Endothelial cell of umbilical vein (primary cell): Measurements from ENCODE around the gene ITIH4. TPM values are rescaled to one million over a fixed set of nuclear protein-coding genes. Genes with fewer than 3 reads are reported as not detected.

ENCODE experiments used
- BruUV-seq: library from RNA; stranded (reverse); fragments of 400-500 nt; replicated peaks from 2 replicates; lab custom pipeline; 2021; lab: Mats Ljungman, UMichigan
- CTCF ChIA-PET: fragments of 300-600, 350-600 bp; sonication (Branson Sonifier 250); formaldehyde crosslinking; loops from one replicate; lab custom pipeline; 2021; ENCODE audit warnings: antibody characterized with exemption, inconsistent platforms; lab: Charles Lee
- POLR2A ChIA-PET: fragments of 300-600, 350-600 bp; sonication (Branson Sonifier 250); formaldehyde crosslinking; loops from one replicate; lab custom pipeline; 2021; ENCODE audit warnings: antibody characterized with exemption, inconsistent platforms; lab: Charles Lee
- DNase-seq: peaks from one replicate; pipeline ENCODE4 v3.0.0-alpha.2; 2011; ENCODE audit warnings: low read depth, low spot score
- FAIRE-seq: peaks from 2 replicates; lab custom pipeline; 2011; peaks lifted over from hg19 to GRCh38; lab: Jason Lieb, UNC
- H2AFZ ChIP-seq: 2 replicates; pipeline ENCODE4 v1.6.0; 2012; ENCODE audit warnings: low read depth, low read length, control low read depth, inconsistent platforms
- H3K27ac ChIP-seq: 2 replicates; pipeline ENCODE4 v1.5.1; 2011; ENCODE audit warnings: low read depth, mild to moderate bottlenecking, control low read depth, low read length, moderate library complexity; ENCODE audit not compliant: insufficient read depth
- H3K27me3 ChIP-seq, 2 experiments: 2 replicates each; pipeline versions ENCODE4 v1.6.0 to v1.6.1; 2011; ENCODE audit warnings: low read length in 2 of 2, mixed read lengths in 1 of 2; ENCODE audit not compliant: control insufficient read depth in 2 of 2, insufficient read depth in 2 of 2
- H3K36me3 ChIP-seq, 2 experiments: 2 replicates in 1 of 2; 3 replicates in 1 of 2; pipeline ENCODE4 v1.5.1; 2011; ENCODE audit warnings: low read length in 2 of 2, mild to moderate bottlenecking in 1 of 2, moderate library complexity in 1 of 2; ENCODE audit not compliant: control insufficient read depth in 2 of 2, insufficient read depth in 2 of 2; ENCODE audit errors: extremely low read depth in 1 of 2
- H3K4me1 ChIP-seq: 3 replicates; pipeline ENCODE4 v1.5.1; 2011; ENCODE audit warnings: mild to moderate bottlenecking, low read length; ENCODE audit not compliant: control insufficient read depth, insufficient read depth; ENCODE audit errors: extremely low read depth
- H3K4me2 ChIP-seq: 2 replicates; pipeline ENCODE4 v1.6.1; 2011; ENCODE audit warnings: low read length, control low read depth, mixed read lengths; ENCODE audit not compliant: insufficient read depth
- H3K4me3 ChIP-seq, 3 experiments: fragments of 200-600 bp in 1 of 3; sonication (generic), shearing (Covaris generic) in 1 of 3; replicated peaks in 1 of 3; 2 replicates each; pipeline ENCODE4 v1.5.1; 2011 to 2016; ENCODE audit warnings: control low read depth in 3 of 3, low read length in 3 of 3, mild to moderate bottlenecking in 2 of 3, inconsistent platforms in 1 of 3, low read depth in 1 of 3, moderate library complexity in 1 of 3; ENCODE audit not compliant: insufficient read depth in 1 of 3
- H3K79me2 ChIP-seq: 2 replicates; pipeline ENCODE4 v1.6.0; 2012; ENCODE audit warnings: low read length, inconsistent platforms; ENCODE audit not compliant: control insufficient read depth, insufficient read depth
- H3K9ac ChIP-seq: replicated peaks from 2 replicates; pipeline ENCODE3; 2011; ENCODE audit warnings: low read length, control low read depth; ENCODE audit not compliant: insufficient read depth; ENCODE audit errors: extremely low read depth
- H3K9me1 ChIP-seq: replicated peaks from 3 replicates; pipeline ENCODE4 v1.6.0; 2011; ENCODE audit warnings: mild to moderate bottlenecking, low read length; ENCODE audit not compliant: control insufficient read depth, insufficient read depth; ENCODE audit errors: extremely low read depth
- H3K9me3 ChIP-seq: replicated peaks from 2 replicates; pipeline ENCODE4 v1.5.1; 2012; ENCODE audit warnings: low read length, inconsistent platforms; ENCODE audit not compliant: control insufficient read depth, insufficient read depth
- H4K20me1 ChIP-seq: replicated peaks from 2 replicates; pipeline ENCODE3; 2011; ENCODE audit warnings: mild to moderate bottlenecking, low read length; ENCODE audit not compliant: control insufficient read depth, insufficient read depth; ENCODE audit errors: extremely low read depth
- EZH2 ChIP-seq: IDR thresholded peaks from 2 replicates; pipeline ENCODE4 v1.6.1; 2012; ENCODE audit warnings: borderline replicate concordance, low read depth, mild to moderate bottlenecking, moderate library complexity, low read length, inconsistent platforms; ENCODE audit not compliant: severe bottlenecking
- FOS ChIP-seq: IDR thresholded peaks from 2 replicates; pipeline ENCODE4 v1.6.1; 2011; ENCODE audit warnings: mild to moderate bottlenecking, low read length, moderate library complexity, borderline replicate concordance; ENCODE audit not compliant: insufficient read depth
- JUN ChIP-seq: IDR thresholded peaks from 2 replicates; pipeline ENCODE4 v1.6.1; 2011; ENCODE audit warnings: borderline replicate concordance, low read depth; ENCODE audit not compliant: insufficient read length, insufficient read depth
- MAX ChIP-seq: IDR thresholded peaks from 2 replicates; pipeline ENCODE4 v1.6.1; 2011; ENCODE audit not compliant: insufficient read depth, insufficient read length
- POLR2A ChIP-seq: IDR thresholded peaks from 2 replicates; pipeline ENCODE4 v1.6.1; 2012; ENCODE audit warnings: low read depth, mild to moderate bottlenecking, control low read depth, low read length
- dilution Hi-C: fragments of 300-500 bp; cut with MboI; formaldehyde crosslinking; loops from one replicate; pipeline ENCODE4 v1.15.0; 2019; ENCODE audit warnings: low sequenced_read_pairs; ENCODE audit not compliant: extremely low pct_ligation_motif_present
- intact Hi-C: fragments of 100-400 bp; cut with micrococcal nuclease; formaldehyde crosslinking; loops from one replicate; pipeline ENCODE4 v1.10.0; 2022
- polyA plus RNA-seq, 4 experiments: library from polyadenylated mRNA; depleted of rRNA in 3 of 4; stranded (reverse) in 3 of 4; unstranded in 1 of 4; fragments of >200 nt; gene quantifications; 2 replicates each; pipeline versions ENCODE4 v1.2.1 to v1.2.3, GENCODE V29; 2011 to 2012; ENCODE audit warnings: missing spikeins in 1 of 4
- total RNA-seq: library from RNA; stranded (reverse); gene quantifications from 2 replicates; pipeline ENCODE4 v1.2.3, GENCODE V29; 2021

Gene ITIH4
- total and polyA plus RNA-seq, 2 donors (not counting 3 experiments of a cell fraction or from before 2014, with no cell fraction given), result 0.17 to 2.4 TPM

- no peak overlapping the region for H3K27ac ChIP-seq
- DNase-seq, result no peak
- H3K9me1 ChIP-seq, result no peaks in the 10 kb centered on the region
- intact Hi-C loops (no loop called here), dilution Hi-C loops (no loop called here)
- no peak overlapping the region for H3K4me2 ChIP-seq
- no peak overlapping the region for H3K4me3 ChIP-seq
- no TSS peak for BruUV-seq
- H3K4me1 ChIP-seq, result no peaks in the 10 kb centered on the region
- ChIA-PET CTCF (interaction anchor here (1.7 kb wide), 1 partner anchor 11 kb away, joined by 5 read pairs; no protein-coding TSS in a partner anchor), POLR2A (no interaction called here)
- no peaks in the 10 kb centered on the region for H3K79me2 ChIP-seq
- H3K9ac ChIP-seq, result no peak overlapping the region
- no peaks in the 10 kb centered on the region for H3K36me3 ChIP-seq
- no peak overlapping the region for H2AFZ ChIP-seq
- H4K20me1 ChIP-seq, result no peaks in the 10 kb centered on the region
- no peak for TF ChIP-seq EZH2
- TF ChIP-seq MAX, result no peak
- no peak for FAIRE-seq
- H3K27me3 ChIP-seq, result no peaks in the 10 kb centered on the region
- no peaks in the 10 kb centered on the region for H3K9me3 ChIP-seq
Observed at GRCh38 chr3:52787672-52788625, 42.5 kb downstream of the ITIH4 start.

- no peaks in the 10 kb centered on the region for H3K4me1 ChIP-seq
- BruUV-seq, result no TSS peak
- no peak overlapping the region for H3K4me2 ChIP-seq
- no peaks in the 10 kb centered on the region for H3K36me3 ChIP-seq
- FAIRE-seq, result no peak
- TF ChIP-seq JUN, result no peak
- TF ChIP-seq FOS, result no peak
- no peak for TF ChIP-seq POLR2A
- no peak for TF ChIP-seq MAX
- no peak for DNase-seq
- no peak overlapping the region for H2AFZ ChIP-seq
- ChIA-PET CTCF (interaction anchor here (1.1 to 1.7 kb wide), 2 partner anchors 12 to 13 kb away, joined by 3 to 5 read pairs; no protein-coding TSS in a partner anchor), POLR2A (no interaction called here)
- no peak overlapping the region for H3K4me3 ChIP-seq
- H3K9me1 ChIP-seq, result no peaks in the 10 kb centered on the region
- H3K27me3 ChIP-seq, result peaks cover 0 to under 1% of the 10 kb centered on the region in 2 experiments
- H3K9me3 ChIP-seq, result no peaks in the 10 kb centered on the region
- no peaks in the 10 kb centered on the region for H4K20me1 ChIP-seq
- intact Hi-C loops (no loop called here), dilution Hi-C loops (no loop called here)
- H3K27ac ChIP-seq, result no peak overlapping the region
- no peak overlapping the region for H3K9ac ChIP-seq
- no peaks in the 10 kb centered on the region for H3K79me2 ChIP-seq
Observed at GRCh38 chr3:52787246-52787645, 43.2 kb downstream of the ITIH4 start.
